WERI-Rb-1 (cell line): ENCODE measurements around the gene PLEKHD1.
A peak's percentile ranks its signal among the peaks of the same experiment; 100 is the strongest.

Experiments
- DNase-seq: peaks from one replicate; pipeline ENCODE4 v3.0.0-alpha.2; 2020
- H3K27ac ChIP-seq: fragments of 250-450 bp; sonication (Bioruptor Pico); 2 replicates; pipeline ENCODE4 v1.5.1; 2020; ENCODE audit warnings: mild to moderate bottlenecking, moderate library complexity
- H3K27me3 ChIP-seq: fragments of 250-450 bp; sonication (Bioruptor Pico); 2 replicates; pipeline ENCODE4 v1.5.1; 2021; ENCODE audit warnings: mild to moderate bottlenecking, low read depth, moderate library complexity; ENCODE audit not compliant: insufficient read depth, severe bottlenecking
- H3K36me3 ChIP-seq: fragments of 250-450 bp; sonication (Bioruptor Pico); 2 replicates; pipeline ENCODE4 v1.5.1; 2020; ENCODE audit warnings: mild to moderate bottlenecking, moderate library complexity
- H3K4me3 ChIP-seq: 2 replicates; pipeline ENCODE4 v1.5.1; 2011; ENCODE audit warnings: low read depth, mild to moderate bottlenecking, control low read depth, low read length
- H3K9me3 ChIP-seq: fragments of 250-450 bp; sonication (Bioruptor Pico); 2 replicates; pipeline ENCODE4 v1.5.1; 2021; ENCODE audit warnings: mild to moderate bottlenecking, moderate library complexity; ENCODE audit not compliant: severe bottlenecking
- TF ChIP-seq, protein P1 (sequence below): IDR thresholded peaks from 2 replicates; pipeline ENCODE4 v1.5.1; 2011; ENCODE audit warnings: low read depth, mild to moderate bottlenecking, control low read depth, inconsistent platforms, low read length

PLEKHD1 gene

GRCh38 chr14:69574954-69575295 is 90.4 kb downstream of the PLEKHD1 start:
- Histone ChIP-seq H3K27ac (no peak overlapping the region), H3K4me3 (peak overlapping the region; percentile 59; the same call in 1 of the 2 replicates), H3K9me3 (peaks cover 2% of the 10 kb centered on the region), H3K27me3 (no peaks in the 10 kb centered on the region), H3K36me3 (peaks cover 3% of the 10 kb centered on the region; the same call in 1 of the 2 replicates)
- TF ChIP-seq, protein P1, sequence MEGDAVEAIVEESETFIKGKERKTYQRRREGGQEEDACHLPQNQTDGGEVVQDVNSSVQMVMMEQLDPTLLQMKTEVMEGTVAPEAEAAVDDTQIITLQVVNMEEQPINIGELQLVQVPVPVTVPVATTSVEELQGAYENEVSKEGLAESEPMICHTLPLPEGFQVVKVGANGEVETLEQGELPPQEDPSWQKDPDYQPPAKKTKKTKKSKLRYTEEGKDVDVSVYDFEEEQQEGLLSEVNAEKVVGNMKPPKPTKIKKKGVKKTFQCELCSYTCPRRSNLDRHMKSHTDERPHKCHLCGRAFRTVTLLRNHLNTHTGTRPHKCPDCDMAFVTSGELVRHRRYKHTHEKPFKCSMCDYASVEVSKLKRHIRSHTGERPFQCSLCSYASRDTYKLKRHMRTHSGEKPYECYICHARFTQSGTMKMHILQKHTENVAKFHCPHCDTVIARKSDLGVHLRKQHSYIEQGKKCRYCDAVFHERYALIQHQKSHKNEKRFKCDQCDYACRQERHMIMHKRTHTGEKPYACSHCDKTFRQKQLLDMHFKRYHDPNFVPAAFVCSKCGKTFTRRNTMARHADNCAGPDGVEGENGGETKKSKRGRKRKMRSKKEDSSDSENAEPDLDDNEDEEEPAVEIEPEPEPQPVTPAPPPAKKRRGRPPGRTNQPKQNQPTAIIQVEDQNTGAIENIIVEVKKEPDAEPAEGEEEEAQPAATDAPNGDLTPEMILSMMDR, result no peak
- no peak for DNase-seq

DNA sequence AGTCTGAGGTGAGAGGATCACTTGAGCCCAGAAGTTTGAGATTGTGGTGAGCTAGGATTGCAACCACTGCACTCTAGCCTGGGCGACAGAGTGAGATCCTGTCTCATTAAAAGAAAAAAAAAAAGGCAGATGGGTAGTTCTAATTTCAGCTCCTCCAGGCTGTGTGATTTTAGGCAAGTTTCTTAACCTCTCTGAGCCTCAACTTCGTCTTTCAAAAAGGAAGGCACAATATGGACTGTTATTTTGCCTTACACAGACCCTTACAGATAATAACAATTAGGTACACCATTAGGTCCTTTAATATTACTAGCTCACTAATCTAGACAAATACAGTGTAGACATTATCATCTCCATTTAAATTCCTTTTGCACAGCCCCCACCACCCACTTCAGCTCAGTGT is 94.9 kb downstream of the PLEKHD1 start:
- no peak overlapping the region for H3K27ac ChIP-seq
- no peak for DNase-seq
- no peaks in the 10 kb centered on the region for H3K27me3 ChIP-seq
- H3K9me3 ChIP-seq, result no peaks in the 10 kb centered on the region
- TF ChIP-seq, protein P1, result no peak
- no peaks in the 10 kb centered on the region for H3K36me3 ChIP-seq
- no peak overlapping the region for H3K4me3 ChIP-seq

- no peaks in the 10 kb centered on the region for H3K9me3 ChIP-seq
- TF ChIP-seq, protein P1, result peak; percentile 93
- H3K27ac ChIP-seq, result no peak overlapping the region
- H3K36me3 ChIP-seq, result no peaks in the 10 kb centered on the region
- no peaks in the 10 kb centered on the region for H3K27me3 ChIP-seq
- peak; percentile 70 for DNase-seq
- no peak overlapping the region for H3K4me3 ChIP-seq
These were observed 95.6 kb downstream of the PLEKHD1 start for GRCh38 chr14:69580009-69580577.
